ENCODE measurements around the gene OPN1SW. TPM values are rescaled to one million over a fixed set of nuclear protein-coding genes. Genes with fewer than 3 reads are reported as not detected.
A peak's percentile ranks its signal among the peaks of the same experiment; 100 is the strongest.

OPN1SW gene
- total and polyA plus RNA-seq, 9 of the 15 experiments (the other 6 are each of a cell fraction or from before 2014, with no cell fraction given) = 0.84 to 1.0 TPM; not detected in 7

DNA sequence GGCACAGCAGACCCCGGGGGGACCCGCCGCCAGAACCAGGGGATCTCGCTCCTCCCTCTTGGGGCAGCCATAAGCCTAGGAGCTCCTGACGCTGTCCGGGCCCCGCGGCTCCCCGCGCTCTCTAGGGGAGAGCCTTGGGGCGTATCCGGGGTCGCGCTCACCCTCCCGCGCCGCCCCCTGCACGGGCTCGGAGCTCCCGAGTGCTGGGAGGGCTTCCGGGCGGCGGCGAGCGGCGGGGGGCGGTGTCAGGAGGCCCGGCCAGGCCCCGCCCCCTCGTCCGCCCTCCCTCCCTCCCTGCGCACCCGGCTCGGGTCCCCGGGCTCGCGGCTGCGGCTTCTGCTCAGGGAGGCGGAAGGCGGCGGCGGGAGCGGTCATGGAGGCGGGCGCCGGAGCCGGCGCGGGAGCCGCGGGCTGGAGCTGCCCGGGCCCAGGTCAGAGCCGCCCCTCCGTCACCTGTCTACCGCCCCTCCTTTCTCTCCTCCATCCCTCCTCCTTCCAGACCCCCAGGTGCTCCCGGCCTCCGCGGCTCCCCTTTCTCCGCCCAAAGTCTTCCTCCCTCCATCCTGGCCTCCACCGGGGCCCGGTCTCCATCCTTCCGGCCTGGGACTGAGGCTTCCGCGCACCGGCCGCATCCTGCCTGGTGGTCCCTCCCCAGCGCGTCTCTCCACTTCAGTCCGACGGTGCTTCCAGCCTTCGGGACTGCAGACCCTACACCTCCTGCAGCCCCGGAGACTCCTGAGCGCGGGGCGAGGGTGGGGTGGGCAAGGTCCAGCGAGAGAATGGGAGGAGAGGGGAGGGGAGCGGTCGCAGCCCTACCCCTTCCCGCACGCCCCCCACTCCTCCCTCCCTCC lies 15.8 kb upstream of the OPN1SW start, which contains the start of gene CCDC136 (continued):
- TF ChIP-seq MIER1 (IDR thresholded peaks at IDR 0.05; ENCODE audit: low read depth) (peak; percentile 57; the same call in 1 of the 2 replicates), ZSCAN29 (IDR thresholded peaks at IDR 0.05) (no peak), SIRT6 (IDR thresholded peaks at IDR 0.05; ENCODE audit: low read depth, low read length) (no peak), TFAM (CRISPR knock-in tag; conservative IDR thresholded peaks at IDR 0.05) (no peak), ZNF76 (CRISPR knock-in tag; IDR thresholded peaks at IDR 0.05; ENCODE audit: borderline replicate concordance) (no peak), EWSR1 (IDR thresholded peaks at IDR 0.05; ENCODE audit: borderline replicate concordance, low read depth, partially characterized antibody) (no peak), ZNF695 (CRISPR knock-in tag; IDR thresholded peaks at IDR 0.05) (no peak), ZNF551 (CRISPR knock-in tag; IDR thresholded peaks at IDR 0.05) (no peak), NR1H2 (CRISPR knock-in tag; IDR thresholded peaks at IDR 0.05) (no peak), MCM5 (IDR thresholded peaks at IDR 0.05; ENCODE audit: low read depth) (no peak), SIN3B (IDR thresholded peaks at IDR 0.05; ENCODE audit: low read depth) (peak; percentile 41; the same call in 1 of the 2 replicates), ZBTB1 (CRISPR knock-in tag; IDR thresholded peaks at IDR 0.05; ENCODE audit: borderline replicate concordance, low read depth) (0 out of 2 replicates have a peak, but pooled peaks have one; percentile 49), ZNF143 (CRISPR knock-in tag; IDR thresholded peaks at IDR 0.05) (no peak), RHOXF2B (CRISPR knock-in tag; conservative IDR thresholded peaks at IDR 0.05) (no peak), U2AF1 (optimal IDR thresholded peaks at IDR 0.05; ENCODE audit: low read depth, low read length) (no peak)
- TF ChIP-seq, protein P1, sequence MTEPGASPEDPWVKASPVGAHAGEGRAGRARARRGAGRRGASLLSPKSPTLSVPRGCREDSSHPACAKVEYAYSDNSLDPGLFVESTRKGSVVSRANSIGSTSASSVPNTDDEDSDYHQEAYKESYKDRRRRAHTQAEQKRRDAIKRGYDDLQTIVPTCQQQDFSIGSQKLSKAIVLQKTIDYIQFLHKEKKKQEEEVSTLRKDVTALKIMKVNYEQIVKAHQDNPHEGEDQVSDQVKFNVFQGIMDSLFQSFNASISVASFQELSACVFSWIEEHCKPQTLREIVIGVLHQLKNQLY (CRISPR knock-in tag; conservative IDR thresholded peaks at IDR 0.05) = no peak
- TF ChIP-seq, protein P2, sequence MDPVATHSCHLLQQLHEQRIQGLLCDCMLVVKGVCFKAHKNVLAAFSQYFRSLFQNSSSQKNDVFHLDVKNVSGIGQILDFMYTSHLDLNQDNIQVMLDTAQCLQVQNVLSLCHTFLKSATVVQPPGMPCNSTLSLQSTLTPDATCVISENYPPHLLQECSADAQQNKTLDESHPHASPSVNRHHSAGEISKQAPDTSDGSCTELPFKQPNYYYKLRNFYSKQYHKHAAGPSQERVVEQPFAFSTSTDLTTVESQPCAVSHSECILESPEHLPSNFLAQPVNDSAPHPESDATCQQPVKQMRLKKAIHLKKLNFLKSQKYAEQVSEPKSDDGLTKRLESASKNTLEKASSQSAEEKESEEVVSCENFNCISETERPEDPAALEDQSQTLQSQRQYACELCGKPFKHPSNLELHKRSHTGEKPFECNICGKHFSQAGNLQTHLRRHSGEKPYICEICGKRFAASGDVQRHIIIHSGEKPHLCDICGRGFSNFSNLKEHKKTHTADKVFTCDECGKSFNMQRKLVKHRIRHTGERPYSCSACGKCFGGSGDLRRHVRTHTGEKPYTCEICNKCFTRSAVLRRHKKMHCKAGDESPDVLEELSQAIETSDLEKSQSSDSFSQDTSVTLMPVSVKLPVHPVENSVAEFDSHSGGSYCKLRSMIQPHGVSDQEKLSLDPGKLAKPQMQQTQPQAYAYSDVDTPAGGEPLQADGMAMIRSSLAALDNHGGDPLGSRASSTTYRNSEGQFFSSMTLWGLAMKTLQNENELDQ (CRISPR knock-in tag; IDR thresholded peaks at IDR 0.05; ENCODE audit: borderline replicate concordance) = no peak
- TF ChIP-seq, protein P3, sequence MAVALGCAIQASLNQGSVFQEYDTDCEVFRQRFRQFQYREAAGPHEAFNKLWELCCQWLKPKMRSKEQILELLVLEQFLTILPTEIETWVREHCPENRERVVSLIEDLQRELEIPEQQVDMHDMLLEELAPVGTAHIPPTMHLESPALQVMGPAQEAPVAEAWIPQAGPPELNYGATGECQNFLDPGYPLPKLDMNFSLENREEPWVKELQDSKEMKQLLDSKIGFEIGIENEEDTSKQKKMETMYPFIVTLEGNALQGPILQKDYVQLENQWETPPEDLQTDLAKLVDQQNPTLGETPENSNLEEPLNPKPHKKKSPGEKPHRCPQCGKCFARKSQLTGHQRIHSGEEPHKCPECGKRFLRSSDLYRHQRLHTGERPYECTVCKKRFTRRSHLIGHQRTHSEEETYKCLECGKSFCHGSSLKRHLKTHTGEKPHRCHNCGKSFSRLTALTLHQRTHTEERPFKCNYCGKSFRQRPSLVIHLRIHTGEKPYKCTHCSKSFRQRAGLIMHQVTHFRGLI (CRISPR knock-in tag; IDR thresholded peaks at IDR 0.05) = no peak

Measured in K562 (cell line).